Omental fat pad (tissue), 4 donors: Measurements from ENCODE around the gene LSM12. TPM values are rescaled to one million over a fixed set of nuclear protein-coding genes. Genes with fewer than 3 reads are reported as not detected.

Experiments
- ATAC-seq: fragments of 150-250 bp; one replicate; pipeline ENCODE4 v1.9.1; 2016; ENCODE audit warnings: mild to moderate bottlenecking, moderate library complexity; ENCODE audit not compliant: low FRiP score
- DNase-seq: peaks from one replicate; pipeline ENCODE4 v3.0.0-alpha.2; 2019; ENCODE audit warnings: low spot score
- total RNA-seq, 4 donors: library from RNA; depleted of rRNA; stranded (reverse); fragments of >200 nt; gene quantifications; one replicate each; pipeline ENCODE4 v1.1.0, GENCODE V29; 2016
- TF ChIP-seq, protein P1 (sequence below), 3 donors: fragments of 450-650 bp; IDR thresholded peaks; one replicate each; pipeline ENCODE4 v1.5.1; 2016 to 2017; ENCODE audit warnings: antibody characterized with exemption in 3 of 3, mild to moderate bottlenecking in 3 of 3, moderate library complexity in 2 of 3

Gene LSM12
- total RNA-seq, 4 donors from 2014 or later: 24.6 to 52.9 (median 47.4) TPM

- TF ChIP-seq, protein P1, sequence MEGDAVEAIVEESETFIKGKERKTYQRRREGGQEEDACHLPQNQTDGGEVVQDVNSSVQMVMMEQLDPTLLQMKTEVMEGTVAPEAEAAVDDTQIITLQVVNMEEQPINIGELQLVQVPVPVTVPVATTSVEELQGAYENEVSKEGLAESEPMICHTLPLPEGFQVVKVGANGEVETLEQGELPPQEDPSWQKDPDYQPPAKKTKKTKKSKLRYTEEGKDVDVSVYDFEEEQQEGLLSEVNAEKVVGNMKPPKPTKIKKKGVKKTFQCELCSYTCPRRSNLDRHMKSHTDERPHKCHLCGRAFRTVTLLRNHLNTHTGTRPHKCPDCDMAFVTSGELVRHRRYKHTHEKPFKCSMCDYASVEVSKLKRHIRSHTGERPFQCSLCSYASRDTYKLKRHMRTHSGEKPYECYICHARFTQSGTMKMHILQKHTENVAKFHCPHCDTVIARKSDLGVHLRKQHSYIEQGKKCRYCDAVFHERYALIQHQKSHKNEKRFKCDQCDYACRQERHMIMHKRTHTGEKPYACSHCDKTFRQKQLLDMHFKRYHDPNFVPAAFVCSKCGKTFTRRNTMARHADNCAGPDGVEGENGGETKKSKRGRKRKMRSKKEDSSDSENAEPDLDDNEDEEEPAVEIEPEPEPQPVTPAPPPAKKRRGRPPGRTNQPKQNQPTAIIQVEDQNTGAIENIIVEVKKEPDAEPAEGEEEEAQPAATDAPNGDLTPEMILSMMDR (IDR thresholded peaks at IDR 0.05): no peak
- ATAC-seq (no peak), DNase-seq (no peak)
Measured at GRCh38 chr17:44005527-44006271, 60.8 kb downstream of the LSM12 start.

- TF ChIP-seq, protein P1 (IDR thresholded peaks at IDR 0.05): no peak
- no peak for ATAC-seq
- DNase-seq: no peak
Measured at GRCh38 chr17:44004761-44005526, 61.5 kb downstream of the LSM12 start.

DNA sequence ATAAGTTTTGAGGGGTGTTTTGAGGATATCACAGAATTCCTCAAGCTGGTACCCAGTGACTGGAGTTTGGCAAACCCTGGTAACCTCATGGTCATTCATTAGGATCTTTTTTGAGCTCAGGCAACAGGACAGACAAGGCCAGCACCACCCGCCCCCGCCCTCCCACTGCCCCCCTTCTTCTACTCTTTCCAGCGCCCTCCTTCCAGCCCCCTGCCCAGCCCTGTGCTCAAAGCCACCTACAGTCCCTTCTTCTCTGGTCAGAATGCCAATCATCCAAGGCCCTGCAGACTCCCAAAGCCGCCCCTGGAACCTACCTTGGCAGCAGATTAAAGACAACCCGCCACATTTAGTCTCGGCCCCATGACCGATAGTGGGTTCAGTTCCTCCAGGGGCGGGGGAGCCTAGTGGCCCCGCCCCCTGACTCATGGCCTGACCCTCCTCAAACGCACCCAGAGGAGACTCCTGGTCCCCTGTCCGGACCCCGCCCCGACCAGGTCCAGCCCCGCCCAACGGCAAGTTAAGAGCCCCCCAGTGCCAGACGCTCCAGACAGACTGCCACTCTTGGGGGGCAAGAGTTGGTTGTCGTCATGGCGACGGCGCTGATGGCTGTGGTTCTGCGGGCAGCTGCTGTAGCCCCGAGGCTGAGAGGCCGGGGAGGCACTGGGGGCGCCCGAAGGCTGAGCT, 62.3 kb downstream of the LSM12 start, which contains the start of gene NAGS:
Gene NAGS, plus strand, starts transcription at position 546 of the 684 bp plus-strand sequence. Its CDS starts 42 bp downstream, at position 588.
- ATAC-seq (no peak), DNase-seq (no peak)
- TF ChIP-seq, protein P1 (IDR thresholded peaks at IDR 0.05): no peak

DNA sequence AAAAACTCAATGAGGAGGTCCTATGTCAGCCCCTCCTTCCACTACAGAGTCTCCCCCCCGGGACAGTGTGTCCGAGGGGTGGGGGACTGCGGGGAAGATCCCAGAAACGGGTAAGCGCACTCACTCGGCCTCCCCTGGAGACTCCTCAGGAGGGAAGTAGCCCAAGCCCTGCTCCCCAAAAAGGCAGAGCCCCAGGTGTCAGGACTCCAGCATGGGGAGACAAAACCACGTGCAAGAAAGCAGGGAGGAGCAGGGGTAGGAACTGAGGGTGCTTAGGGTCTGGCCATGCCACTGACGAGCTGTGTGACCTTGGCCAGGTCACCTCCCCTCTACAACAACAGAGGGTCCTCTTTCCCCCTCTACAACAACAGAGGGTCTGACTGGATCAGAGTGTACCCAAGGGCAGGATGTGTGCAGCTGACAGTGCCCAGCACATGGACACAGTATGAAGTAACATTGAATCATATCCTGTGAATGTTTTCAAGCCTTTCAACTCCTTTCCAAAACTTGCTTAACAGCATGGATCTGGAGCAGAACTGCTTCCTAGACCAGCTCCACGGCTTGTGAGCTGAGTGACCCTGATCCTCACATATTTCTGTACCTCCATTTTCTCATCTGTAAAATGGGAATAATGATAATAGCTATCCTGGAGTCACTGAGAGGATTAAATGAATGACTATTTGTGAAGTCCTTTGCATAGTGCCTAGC, 64.2 kb downstream of the LSM12 start:
- DNase-seq: no peak
- ATAC-seq: no peak
- TF ChIP-seq, protein P1 (IDR thresholded peaks at IDR 0.05): no peak

DNA sequence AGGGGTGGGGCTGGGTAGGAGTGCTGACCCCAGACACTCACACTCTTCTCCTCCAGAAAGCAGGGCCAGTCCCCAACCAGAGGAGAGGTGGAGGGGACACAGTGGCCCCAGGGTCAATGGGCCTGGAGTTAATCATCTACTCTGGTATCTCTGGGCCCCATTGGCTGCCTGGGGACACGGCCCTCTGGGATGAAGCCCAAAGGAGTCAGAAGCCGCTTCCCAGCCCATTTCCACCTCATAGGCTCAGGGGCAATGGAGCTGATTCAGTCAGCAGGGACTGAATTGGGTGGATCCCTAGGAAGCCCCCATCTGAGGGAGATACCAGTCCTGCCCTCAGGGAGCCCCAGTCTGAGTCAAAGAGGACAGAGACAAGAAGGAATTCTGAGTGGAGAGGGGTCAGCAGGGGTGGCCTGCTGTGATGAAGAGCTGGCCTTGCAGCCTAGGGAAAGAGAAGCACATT, 65.0 kb downstream of the LSM12 start:
- no peak for DNase-seq
- ATAC-seq: no peak
- TF ChIP-seq, protein P1 (IDR thresholded peaks at IDR 0.05): no peak

GRCh38 chr17:44000871-44001460, 65.5 kb downstream of the LSM12 start:
- DNase-seq: no peak

More at GRCh38 chr17:44000871-44001460, 65.5 kb downstream of the LSM12 start:
- ATAC-seq: no peak
- TF ChIP-seq, protein P1 (IDR thresholded peaks at IDR 0.05): no peak
